Measurements from ENCODE around the gene CNIH4. TPM values are rescaled to one million over a fixed set of nuclear protein-coding genes. Genes with fewer than 3 reads are reported as not detected.

The CNIH4 gene
- total RNA-seq, 6 experiments from 2014 or later, result 9.9 to 22.1 (median 18.1) TPM

DNA sequence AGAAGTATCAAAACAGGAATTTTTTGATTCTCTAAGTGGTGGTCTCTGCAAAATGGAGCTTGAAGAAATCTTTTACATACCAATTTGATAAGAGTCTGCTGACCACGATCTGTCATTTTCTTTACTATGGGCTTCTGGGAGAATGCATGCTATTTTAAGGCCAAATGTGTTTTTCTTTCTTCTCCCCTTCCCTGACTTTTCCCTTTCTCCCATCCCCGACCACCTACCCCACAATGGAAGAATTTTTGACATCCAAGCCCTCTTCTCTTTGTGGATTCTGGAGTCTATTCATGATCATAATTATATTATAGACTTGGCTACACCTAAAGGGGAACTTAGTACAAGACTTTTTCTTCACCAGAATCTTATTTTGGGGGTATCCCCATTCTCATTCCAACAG is 31.3 kb downstream of the CNIH4 start:
- Histone ChIP-seq H3K27me3 (no peaks in the 10 kb centered on the region), H3K27ac (no peak overlapping the region), H3K4me1 (peaks cover 0 to 11% (median 4%) of the 10 kb centered on the region in 4 donors), H3K9me3 (no peaks in the 10 kb centered on the region), H3K36me3 (peaks cover 4 to 42% (median 19%) of the 10 kb centered on the region in 4 donors), H3K4me3 (no peak overlapping the region)
- ATAC-seq (no peak), DNase-seq (no peak)
- TF ChIP-seq, protein P1, sequence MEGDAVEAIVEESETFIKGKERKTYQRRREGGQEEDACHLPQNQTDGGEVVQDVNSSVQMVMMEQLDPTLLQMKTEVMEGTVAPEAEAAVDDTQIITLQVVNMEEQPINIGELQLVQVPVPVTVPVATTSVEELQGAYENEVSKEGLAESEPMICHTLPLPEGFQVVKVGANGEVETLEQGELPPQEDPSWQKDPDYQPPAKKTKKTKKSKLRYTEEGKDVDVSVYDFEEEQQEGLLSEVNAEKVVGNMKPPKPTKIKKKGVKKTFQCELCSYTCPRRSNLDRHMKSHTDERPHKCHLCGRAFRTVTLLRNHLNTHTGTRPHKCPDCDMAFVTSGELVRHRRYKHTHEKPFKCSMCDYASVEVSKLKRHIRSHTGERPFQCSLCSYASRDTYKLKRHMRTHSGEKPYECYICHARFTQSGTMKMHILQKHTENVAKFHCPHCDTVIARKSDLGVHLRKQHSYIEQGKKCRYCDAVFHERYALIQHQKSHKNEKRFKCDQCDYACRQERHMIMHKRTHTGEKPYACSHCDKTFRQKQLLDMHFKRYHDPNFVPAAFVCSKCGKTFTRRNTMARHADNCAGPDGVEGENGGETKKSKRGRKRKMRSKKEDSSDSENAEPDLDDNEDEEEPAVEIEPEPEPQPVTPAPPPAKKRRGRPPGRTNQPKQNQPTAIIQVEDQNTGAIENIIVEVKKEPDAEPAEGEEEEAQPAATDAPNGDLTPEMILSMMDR (IDR thresholded peaks at IDR 0.05), result no peak
- TF ChIP-seq POLR2A (IDR thresholded peaks at IDR 0.05), result no peak
- intact Hi-C loops (cut with DNase I), result no loop called here
- WGBS (ENCODE audit: insufficient coverage, low coverage, low lambda C conversion rate, missing lambda C conversion rate), result 80% methylated on average over 2 of the region's 2 CpGs

DNA sequence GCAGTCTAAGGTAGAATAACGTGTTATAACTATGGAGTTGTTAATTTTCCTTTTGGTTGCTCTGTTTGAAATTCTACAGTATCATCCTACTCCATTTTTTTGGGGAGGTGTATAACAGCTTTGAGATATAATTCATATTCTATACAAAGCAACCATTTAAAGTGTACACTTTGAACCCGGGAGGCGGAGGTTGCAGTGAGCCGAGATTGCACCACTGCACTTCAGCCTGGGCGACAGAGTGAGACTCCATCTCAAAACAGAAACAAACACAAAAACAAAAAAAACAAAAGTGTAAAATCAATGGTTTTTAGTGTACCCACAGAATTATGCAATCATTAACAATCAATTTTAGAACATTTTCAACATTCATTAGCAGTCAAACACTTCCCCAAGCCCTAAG is 33.8 kb downstream of the CNIH4 start:
- Histone ChIP-seq H3K4me1 (peaks cover 0 to 11% (median 4%) of the 10 kb centered on the region in 4 donors), H3K4me3 (no peak overlapping the region), H3K9me3 (no peaks in the 10 kb centered on the region), H3K27ac (peak overlapping the region in 2 of 3 donors; percentile 8 to 49), H3K27me3 (no peaks in the 10 kb centered on the region), H3K36me3 (peaks cover 10 to 60% (median 27%) of the 10 kb centered on the region in 4 donors)
- DNase-seq (no peak), ATAC-seq (peak; percentile 58 to 79 (median 68))
- 39% methylated on average over 5 of the region's 5 CpGs for WGBS (ENCODE audit: insufficient coverage, low coverage, low lambda C conversion rate, missing lambda C conversion rate)
- intact Hi-C loops (cut with DNase I), result no loop called here
- TF ChIP-seq POLR2A (IDR thresholded peaks at IDR 0.05), result no peak
- TF ChIP-seq, protein P1 (IDR thresholded peaks at IDR 0.05), result no peak

DNA sequence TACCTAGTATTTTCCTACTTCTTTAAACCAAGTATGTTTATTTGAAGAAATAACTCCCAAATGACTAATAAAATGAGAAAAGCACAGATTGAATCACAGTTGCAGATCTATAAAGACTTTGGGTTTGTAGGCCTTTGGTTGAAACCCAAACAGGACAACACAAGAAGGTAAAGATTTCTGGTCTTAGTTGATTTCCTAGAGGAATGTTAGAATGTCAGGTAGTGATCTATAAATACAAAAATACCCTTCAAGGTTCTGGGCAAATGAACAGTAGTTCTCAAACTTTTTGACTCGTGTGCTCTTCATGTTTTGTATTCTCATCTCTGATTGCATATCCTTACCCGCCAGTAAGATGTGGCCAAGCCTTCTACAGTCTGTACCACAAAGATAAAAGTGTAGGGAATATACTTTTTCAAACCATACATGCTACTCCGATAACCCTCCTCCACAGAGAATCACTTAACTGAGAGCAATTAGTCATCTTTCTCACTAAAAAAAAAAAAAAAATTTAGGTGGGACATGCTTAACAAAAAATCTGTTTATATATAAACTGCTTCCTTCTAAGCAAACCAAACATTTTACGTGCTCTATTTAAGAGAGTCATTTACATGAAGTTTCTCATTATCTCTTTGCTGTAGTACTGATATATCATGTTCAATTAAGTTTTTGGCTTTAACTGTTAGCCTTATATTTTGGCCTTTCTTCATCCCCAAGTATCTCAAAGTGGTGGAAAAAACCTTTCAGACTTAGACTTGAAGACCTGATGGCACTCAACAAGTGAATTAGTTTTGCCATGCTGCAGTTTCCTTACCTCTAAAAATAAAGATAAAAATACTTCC is 36.0 kb downstream of the CNIH4 start:
- H3K9me3 ChIP-seq, result no peaks in the 10 kb centered on the region
- 83% methylated on average over 4 of the region's 4 CpGs for WGBS (ENCODE audit: insufficient coverage, low coverage, low lambda C conversion rate, missing lambda C conversion rate)
- intact Hi-C loops (cut with DNase I), result no loop called here
- peaks cover 0 to 11% (median 4%) of the 10 kb centered on the region in 4 donors for H3K4me1 ChIP-seq
- no peak overlapping the region for H3K27ac ChIP-seq
- ATAC-seq, result no peak
- H3K4me3 ChIP-seq, result no peak overlapping the region
- TF ChIP-seq, protein P1 (IDR thresholded peaks at IDR 0.05), result no peak
- no peak for TF ChIP-seq POLR2A (IDR thresholded peaks at IDR 0.05)
- H3K27me3 ChIP-seq, result no peaks in the 10 kb centered on the region
- peaks cover 11 to 74% (median 36%) of the 10 kb centered on the region in 4 donors for H3K36me3 ChIP-seq
- DNase-seq, result no peak

DNA sequence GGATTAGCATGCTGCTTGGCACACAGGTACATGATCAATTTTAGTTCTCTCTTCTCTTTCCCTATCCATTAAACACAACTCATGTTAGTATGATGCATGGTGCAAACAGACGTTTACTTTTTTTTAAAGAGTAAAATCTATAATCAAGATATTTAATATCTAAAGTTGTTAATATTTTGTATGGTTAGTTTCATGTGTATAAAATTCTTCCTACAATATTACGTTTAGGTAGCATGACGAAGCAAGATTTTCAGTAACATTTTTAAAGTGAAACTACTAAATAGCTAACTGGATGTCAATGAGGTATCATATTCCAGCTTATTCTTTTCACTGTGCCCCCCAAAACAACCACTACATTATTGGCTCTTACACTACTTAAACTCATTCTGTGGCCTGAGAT is 36.6 kb downstream of the CNIH4 start:
- DNase-seq, result no peak
- H3K9me3 ChIP-seq, result no peaks in the 10 kb centered on the region
- no peak for TF ChIP-seq POLR2A (IDR thresholded peaks at IDR 0.05)
- TF ChIP-seq, protein P1 (IDR thresholded peaks at IDR 0.05), result no peak
- intact Hi-C loops (cut with DNase I), result no loop called here
- 58% methylated on average over 3 of the region's 3 CpGs for WGBS (ENCODE audit: insufficient coverage, low coverage, low lambda C conversion rate, missing lambda C conversion rate)
- peaks cover 0 to 11% (median 4%) of the 10 kb centered on the region in 4 donors for H3K4me1 ChIP-seq
- peaks cover 17 to 76% (median 39%) of the 10 kb centered on the region in 4 donors for H3K36me3 ChIP-seq
- ATAC-seq, result no peak
- H3K4me3 ChIP-seq, result no peak overlapping the region
- no peak overlapping the region for H3K27ac ChIP-seq
- no peaks in the 10 kb centered on the region for H3K27me3 ChIP-seq

Measured in right lobe of liver (tissue), 6 donors.